PC-3 (cell line): ENCODE measurements around the gene DUS1L. TPM values are rescaled to one million over a fixed set of nuclear protein-coding genes. Genes with fewer than 3 reads are reported as not detected.

Experiments used
- ATAC-seq: fragments of 200-7000 bp; cut with Tn5 transposase; 2 replicates; pipeline ENCODE4 v1.9.1; 2020; ENCODE audit warnings: mild to moderate bottlenecking, moderate library complexity
- BruUV-seq: library from RNA; stranded (reverse); fragments of 400-500 nt; replicated peaks from 2 replicates; lab custom pipeline; 2021; lab: Mats Ljungman, UMichigan
- CTCF ChIA-PET: fragments of 300-600 bp; sonication (Branson Sonifier 250); formaldehyde crosslinking; loops from one replicate; lab custom pipeline; 2022; ENCODE audit warnings: antibody characterized with exemption; lab: Charles Lee
- POLR2A ChIA-PET: fragments of 300-600 bp; sonication (Branson Sonifier 250); formaldehyde crosslinking; loops from one replicate; lab custom pipeline; 2022; ENCODE audit warnings: antibody characterized with exemption; ENCODE audit not compliant: unreplicated experiment; lab: Charles Lee
- DNase-seq: peaks from one replicate; pipeline ENCODE4 v3.0.0-alpha.2; 2015
- H2AFZ ChIP-seq: fragments of 300-600 bp; sonication (generic); 2 replicates; pipeline ENCODE4 v1.6.0; 2016; ENCODE audit warnings: antibody characterized with exemption, low read length
- H3F3A ChIP-seq: fragments of 300-600 bp; sonication (generic); one replicate; pipeline ENCODE4 v1.6.0; 2017; ENCODE audit warnings: antibody characterized with exemption, low read length, control low read depth, mild to moderate bottlenecking; ENCODE audit not compliant: unreplicated experiment
- H3K27ac ChIP-seq: fragments of 300-600 bp; sonication (generic); 2 replicates; pipeline ENCODE4 v1.5.1; 2016; ENCODE audit warnings: mild to moderate bottlenecking, low read length
- H3K27me3 ChIP-seq: fragments of 300-600 bp; sonication (generic); 2 replicates; pipeline ENCODE4 v1.6.1; 2016; ENCODE audit warnings: low read length, mixed read lengths
- H3K36me3 ChIP-seq: fragments of 300-600 bp; sonication (generic); 2 replicates; pipeline ENCODE4 v1.6.1; 2016; ENCODE audit warnings: low read depth, mixed run types, low read length, mixed read lengths
- H3K4me1 ChIP-seq: fragments of 300-600 bp; sonication (generic); 2 replicates; pipeline ENCODE4 v1.5.1; 2016; ENCODE audit warnings: low read length; ENCODE audit not compliant: insufficient read depth
- H3K4me2 ChIP-seq: fragments of 300-600 bp; sonication (generic); 2 replicates; pipeline ENCODE4 v1.6.0; 2016; ENCODE audit warnings: low read length
- H3K4me3 ChIP-seq: fragments of 300-600 bp; sonication (generic); 2 replicates; pipeline ENCODE4 v1.5.1; 2016; ENCODE audit warnings: mild to moderate bottlenecking, low read length, mixed read lengths
- H3K79me2 ChIP-seq: fragments of 300-600 bp; sonication (generic); 2 replicates; pipeline ENCODE4 v1.6.1; 2017; ENCODE audit warnings: low read length, mixed read lengths
- H3K9ac ChIP-seq: fragments of 300-600 bp; sonication (generic); 2 replicates; pipeline ENCODE4 v1.6.0; 2016; ENCODE audit warnings: mild to moderate bottlenecking, low read length
- H3K9me2 ChIP-seq: fragments of 300-600 bp; sonication (generic); replicated peaks from 2 replicates; pipeline ENCODE4 v1.6.1; 2016; ENCODE audit warnings: mixed run types, low read length, mixed read lengths
- H3K9me3 ChIP-seq: fragments of 300-600 bp; sonication (generic); 2 replicates; pipeline ENCODE4 v1.6.1; 2016; ENCODE audit warnings: low read length, mixed read lengths
- H4K20me1 ChIP-seq: fragments of 300-600 bp; sonication (generic); 2 replicates; pipeline ENCODE4 v1.6.1; 2016; ENCODE audit warnings: low read length, mixed read lengths
- EZH2 ChIP-seq: fragments of 300-600 bp; sonication (generic); IDR thresholded peaks from one replicate; pipeline ENCODE4 v1.6.1; 2017; ENCODE audit warnings: antibody characterized with exemption, mild to moderate bottlenecking, low read length; ENCODE audit not compliant: unreplicated experiment
- EZH2phosphoT487 ChIP-seq: fragments of 300-600 bp; sonication (generic); IDR thresholded peaks from 2 replicates; pipeline ENCODE4 v1.6.1; 2018; ENCODE audit warnings: mild to moderate bottlenecking, antibody characterized with exemption, low read length, borderline replicate concordance
- intact Hi-C: fragments of 100-400 bp; cut with micrococcal nuclease; formaldehyde crosslinking; loops from 2 replicates; pipeline ENCODE4 v1.9.0; 2023
- total RNA-seq: library from RNA; depleted of rRNA; stranded (reverse); fragments of >200 nt; gene quantifications from 2 replicates; pipeline ENCODE4 v1.2.3, GENCODE V29; 2014
- TF ChIP-seq, protein P1 (sequence below): fragments of 300-600 bp; sonication (generic); conservative IDR thresholded peaks from 2 replicates; pipeline ENCODE4 v1.5.1; 2017; ENCODE audit warnings: antibody characterized with exemption, low read depth, mild to moderate bottlenecking, low read length

The DUS1L gene
- total RNA-seq, 1 experiment from 2014 or later: 205 TPM

DNA sequence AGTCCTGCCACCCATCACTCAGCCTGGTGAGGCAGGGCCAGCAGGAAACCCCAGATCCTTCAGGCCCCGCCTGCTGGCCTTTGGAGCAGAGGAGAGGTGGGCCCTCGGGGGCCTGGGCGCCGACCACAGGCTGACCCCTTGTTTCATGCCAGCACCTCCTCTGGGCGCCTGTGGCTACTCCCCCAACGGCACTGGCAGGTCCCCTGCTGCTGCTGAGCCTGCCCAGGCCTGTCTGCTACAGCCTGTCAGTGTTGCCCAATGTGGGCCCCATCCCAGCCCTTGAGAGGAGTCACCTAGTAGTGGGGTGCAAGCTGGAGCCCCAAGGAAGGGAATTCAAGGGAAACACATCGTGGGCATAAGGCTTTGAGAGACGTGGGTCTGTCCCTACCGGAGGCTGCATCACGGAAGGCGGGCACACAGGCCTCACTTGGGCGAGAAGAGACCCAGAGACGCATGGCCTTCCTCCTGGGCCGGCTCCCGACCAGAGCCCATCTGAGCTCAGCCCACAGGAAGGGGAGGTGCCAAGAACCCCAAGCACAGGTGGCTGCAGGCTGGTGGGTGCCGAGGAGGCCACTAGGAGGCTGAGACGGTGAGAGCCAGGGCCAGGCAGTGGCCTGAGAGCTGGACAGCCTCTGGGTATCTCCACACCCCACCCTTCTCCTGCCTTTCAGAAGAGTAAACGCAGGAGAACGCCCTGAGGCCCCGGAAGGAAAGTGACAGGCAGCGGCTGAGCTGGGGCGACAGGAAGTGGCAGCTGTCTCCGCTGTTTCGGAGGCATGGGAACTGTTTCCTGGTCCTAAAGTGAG lies 40.5 kb upstream of the DUS1L start:
- no TSS peak for BruUV-seq
- peak overlapping the region; percentile 52 for H3K4me2 ChIP-seq
- ChIA-PET CTCF (interaction anchor here (0.5 to 0.7 kb wide), 2 partner anchors 32 to 48 kb away, joined by 3 to 4 read pairs; no protein-coding TSS in a partner anchor), POLR2A (interaction anchor here (0.6 to 1.1 kb wide), 3 partner anchors 8 to 97 kb away, joined by 3 to 8 read pairs (median 4); partner anchors contain the start of gene DCXR)
- H3K9me3 ChIP-seq: no peaks in the 10 kb centered on the region
- no peaks in the 10 kb centered on the region for H3K36me3 ChIP-seq
- H2AFZ ChIP-seq: peak overlapping the region; percentile 58; the same call in 1 of the 2 replicates
- intact Hi-C loops: loop anchor here (1.0 kb wide), 1 partner anchor 48 kb away; no protein-coding TSS in a partner anchor
- no peaks in the 10 kb centered on the region for H3K9me2 ChIP-seq
- TF ChIP-seq, protein P1, sequence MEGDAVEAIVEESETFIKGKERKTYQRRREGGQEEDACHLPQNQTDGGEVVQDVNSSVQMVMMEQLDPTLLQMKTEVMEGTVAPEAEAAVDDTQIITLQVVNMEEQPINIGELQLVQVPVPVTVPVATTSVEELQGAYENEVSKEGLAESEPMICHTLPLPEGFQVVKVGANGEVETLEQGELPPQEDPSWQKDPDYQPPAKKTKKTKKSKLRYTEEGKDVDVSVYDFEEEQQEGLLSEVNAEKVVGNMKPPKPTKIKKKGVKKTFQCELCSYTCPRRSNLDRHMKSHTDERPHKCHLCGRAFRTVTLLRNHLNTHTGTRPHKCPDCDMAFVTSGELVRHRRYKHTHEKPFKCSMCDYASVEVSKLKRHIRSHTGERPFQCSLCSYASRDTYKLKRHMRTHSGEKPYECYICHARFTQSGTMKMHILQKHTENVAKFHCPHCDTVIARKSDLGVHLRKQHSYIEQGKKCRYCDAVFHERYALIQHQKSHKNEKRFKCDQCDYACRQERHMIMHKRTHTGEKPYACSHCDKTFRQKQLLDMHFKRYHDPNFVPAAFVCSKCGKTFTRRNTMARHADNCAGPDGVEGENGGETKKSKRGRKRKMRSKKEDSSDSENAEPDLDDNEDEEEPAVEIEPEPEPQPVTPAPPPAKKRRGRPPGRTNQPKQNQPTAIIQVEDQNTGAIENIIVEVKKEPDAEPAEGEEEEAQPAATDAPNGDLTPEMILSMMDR: peak; percentile 60
- no peak for TF ChIP-seq EZH2
- H3K27ac ChIP-seq: peak overlapping the region; percentile 69
- H3K79me2 ChIP-seq: no peaks in the 10 kb centered on the region
- peak; percentile 85 for DNase-seq
- H3K9ac ChIP-seq: peak overlapping the region; percentile 42
- H4K20me1 ChIP-seq: no peaks in the 10 kb centered on the region
- no peak overlapping the region for H3K4me3 ChIP-seq
- peak; percentile 86 for ATAC-seq
- H3K4me1 ChIP-seq: peaks cover 33% of the 10 kb centered on the region
- peaks cover 4% of the 10 kb centered on the region for H3F3A ChIP-seq
- no peaks in the 10 kb centered on the region for H3K27me3 ChIP-seq

DNA sequence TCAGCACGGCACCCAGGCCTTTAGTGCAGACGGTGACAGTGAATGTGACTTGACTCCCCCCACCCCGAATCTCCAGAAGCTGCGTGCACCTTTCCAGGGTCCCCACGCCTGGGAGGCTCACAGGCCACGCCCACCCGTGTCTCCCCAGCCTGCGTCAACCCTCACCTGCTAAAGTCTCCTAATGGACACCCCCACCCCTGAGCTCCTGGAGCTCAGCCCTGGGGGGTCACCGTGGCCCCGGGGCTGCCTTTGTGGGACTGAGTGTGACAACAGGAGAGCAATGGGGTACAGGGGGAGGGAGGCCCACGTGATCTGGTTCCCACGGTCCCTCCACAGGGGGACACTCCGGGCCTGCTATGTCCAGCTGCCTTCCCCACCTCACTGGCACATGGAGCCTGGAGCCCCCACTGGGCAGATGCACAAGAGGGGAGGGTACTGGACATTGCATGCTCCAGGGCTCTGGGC lies 39.8 kb upstream of the DUS1L start:
- Histone ChIP-seq H3K4me3 (no peak overlapping the region), H3K9me3 (no peaks in the 10 kb centered on the region), H3K9me2 (no peaks in the 10 kb centered on the region), H3K27me3 (no peaks in the 10 kb centered on the region), H2AFZ (no peak overlapping the region), H3K27ac (no peak overlapping the region), H3K4me2 (peak overlapping the region; percentile 52; the same call in 1 of the 2 replicates), H3F3A (peaks cover under 1% of the 10 kb centered on the region), H3K36me3 (no peaks in the 10 kb centered on the region), H3K9ac (no peak overlapping the region), H3K4me1 (peaks cover 26% of the 10 kb centered on the region), H4K20me1 (no peaks in the 10 kb centered on the region), H3K79me2 (no peaks in the 10 kb centered on the region)
- ChIA-PET POLR2A (interaction anchor here (0.6 kb wide), 1 partner anchor 9 kb away, joined by 8 read pairs; no protein-coding TSS in a partner anchor), CTCF (no interaction called here)
- TF ChIP-seq EZH2phosphoT487 (no peak), EZH2 (no peak)
- TF ChIP-seq, protein P1: no peak
- intact Hi-C loops: no loop called here
- ATAC-seq (no peak), DNase-seq (no peak)
- BruUV-seq: no TSS peak
